ENCODE results near the gene TMEM82. TPM values are rescaled to one million over a fixed set of nuclear protein-coding genes. Genes with fewer than 3 reads are reported as not detected.

Gene TMEM82
- total RNA-seq, 1 experiment from 2014 or later: not detected

GRCh38 chr1:15719381-15720120 is 22.7 kb upstream of the TMEM82 start:
- no peak for DNase-seq (ENCODE audit: extremely low read depth, low read depth)

GRCh38 chr1:15720861-15721260 is 21.4 kb upstream of the TMEM82 start:
- no peak for DNase-seq (ENCODE audit: extremely low read depth, low read depth)

DNA sequence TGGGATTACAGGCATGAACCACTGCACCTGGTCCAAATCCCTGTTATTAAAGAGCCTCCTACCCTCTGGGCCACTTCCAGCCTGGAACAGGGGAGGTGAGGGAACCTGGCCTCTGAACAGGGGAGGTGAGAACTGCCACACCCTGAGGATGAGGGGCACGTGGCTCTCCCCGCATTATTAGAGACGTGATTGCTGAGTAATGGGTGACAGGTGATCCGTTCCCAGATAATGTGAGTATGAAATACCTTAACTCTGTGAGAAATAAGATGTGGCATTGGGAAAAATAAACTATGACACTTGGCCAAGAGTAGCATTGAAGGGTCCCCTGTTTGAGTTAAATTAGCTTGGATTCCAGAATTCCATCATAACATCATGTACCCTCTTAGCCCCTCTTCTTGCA is 19.9 kb upstream of the TMEM82 start:
- DNase-seq (ENCODE audit: extremely low read depth, low read depth): no peak

DNA sequence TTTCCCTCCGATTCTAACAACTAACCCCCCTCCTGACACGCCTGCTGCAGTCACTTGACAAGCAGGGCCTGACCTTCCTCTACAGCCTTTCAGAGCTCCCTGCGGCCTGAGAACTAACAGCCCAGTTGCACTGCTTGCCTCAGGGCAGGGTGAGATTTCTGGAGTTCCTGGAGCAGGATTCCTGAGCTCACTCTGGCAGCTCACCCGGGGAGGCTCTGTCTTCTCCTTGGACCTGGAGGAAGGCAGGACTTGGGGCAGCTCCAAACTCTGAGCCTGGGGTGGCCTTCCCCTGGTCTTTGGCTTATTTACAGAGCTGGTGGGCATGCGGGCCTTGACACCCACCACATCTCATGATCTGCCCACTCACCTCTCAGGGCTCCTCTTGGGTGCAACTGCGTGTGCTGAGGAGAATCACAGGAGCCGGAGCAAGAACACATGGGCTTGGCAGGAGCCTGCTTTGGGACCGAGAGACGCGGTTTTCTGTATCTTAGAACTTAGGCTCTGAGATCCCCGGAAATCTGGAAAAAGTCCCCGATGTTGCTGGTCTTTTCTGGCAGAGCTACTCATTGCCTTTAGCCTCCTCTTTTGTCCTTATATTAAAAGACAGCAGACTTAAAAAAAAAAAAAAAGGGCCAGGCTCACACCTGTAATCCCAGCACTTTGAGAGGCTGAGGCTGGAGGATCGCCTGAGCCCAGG is 19.3 kb upstream of the TMEM82 start:
- no peak for DNase-seq (ENCODE audit: extremely low read depth, low read depth)

GRCh38 chr1:15723631-15724246 is 18.6 kb upstream of the TMEM82 start:
- DNase-seq (ENCODE audit: extremely low read depth, low read depth): no peak

GRCh38 chr1:15724949-15725880 is 17.1 kb upstream of the TMEM82 start:
- DNase-seq (ENCODE audit: extremely low read depth, low read depth): no peak

GRCh38 chr1:15726508-15726907 is 15.8 kb upstream of the TMEM82 start:
- no peak for DNase-seq (ENCODE audit: extremely low read depth, low read depth)

- DNase-seq (ENCODE audit: extremely low read depth, low read depth): no peak
Observed at GRCh38 chr1:15727021-15727420, 15.3 kb upstream of the TMEM82 start.

DNA sequence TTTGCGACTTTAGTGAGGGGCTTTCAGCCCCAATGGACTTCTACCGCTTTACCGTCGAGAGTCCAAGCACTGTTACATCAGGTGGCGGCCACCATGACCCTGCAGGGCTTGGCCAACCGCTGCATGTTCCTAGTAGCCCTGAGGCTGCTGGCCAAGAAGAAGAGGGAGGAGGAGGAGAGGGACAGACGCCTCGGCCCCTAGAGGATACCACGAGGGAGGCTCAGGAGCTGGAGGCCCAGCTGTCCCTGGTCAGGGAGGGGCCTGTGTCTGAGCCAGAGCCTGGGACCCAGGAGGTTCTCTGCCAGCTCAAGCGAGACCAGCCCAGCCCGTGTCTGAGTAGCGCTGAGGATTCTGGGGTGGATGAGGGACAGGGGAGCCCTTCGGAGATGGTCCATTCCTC is 14.9 kb upstream of the TMEM82 start:
- no peak for DNase-seq (ENCODE audit: extremely low read depth, low read depth)

- no peak for DNase-seq (ENCODE audit: extremely low read depth, low read depth)
Observed at GRCh38 chr1:15727866-15728534, 14.3 kb upstream of the TMEM82 start.

- DNase-seq (ENCODE audit: extremely low read depth, low read depth): no peak
Observed at GRCh38 chr1:15728937-15729657, 13.2 kb upstream of the TMEM82 start.

- DNase-seq (ENCODE audit: extremely low read depth, low read depth): no peak
Observed at GRCh38 chr1:15730423-15730822, 11.9 kb upstream of the TMEM82 start.

GRCh38 chr1:15730936-15731335 is 11.4 kb upstream of the TMEM82 start:
- DNase-seq (ENCODE audit: extremely low read depth, low read depth): no peak

DNA sequence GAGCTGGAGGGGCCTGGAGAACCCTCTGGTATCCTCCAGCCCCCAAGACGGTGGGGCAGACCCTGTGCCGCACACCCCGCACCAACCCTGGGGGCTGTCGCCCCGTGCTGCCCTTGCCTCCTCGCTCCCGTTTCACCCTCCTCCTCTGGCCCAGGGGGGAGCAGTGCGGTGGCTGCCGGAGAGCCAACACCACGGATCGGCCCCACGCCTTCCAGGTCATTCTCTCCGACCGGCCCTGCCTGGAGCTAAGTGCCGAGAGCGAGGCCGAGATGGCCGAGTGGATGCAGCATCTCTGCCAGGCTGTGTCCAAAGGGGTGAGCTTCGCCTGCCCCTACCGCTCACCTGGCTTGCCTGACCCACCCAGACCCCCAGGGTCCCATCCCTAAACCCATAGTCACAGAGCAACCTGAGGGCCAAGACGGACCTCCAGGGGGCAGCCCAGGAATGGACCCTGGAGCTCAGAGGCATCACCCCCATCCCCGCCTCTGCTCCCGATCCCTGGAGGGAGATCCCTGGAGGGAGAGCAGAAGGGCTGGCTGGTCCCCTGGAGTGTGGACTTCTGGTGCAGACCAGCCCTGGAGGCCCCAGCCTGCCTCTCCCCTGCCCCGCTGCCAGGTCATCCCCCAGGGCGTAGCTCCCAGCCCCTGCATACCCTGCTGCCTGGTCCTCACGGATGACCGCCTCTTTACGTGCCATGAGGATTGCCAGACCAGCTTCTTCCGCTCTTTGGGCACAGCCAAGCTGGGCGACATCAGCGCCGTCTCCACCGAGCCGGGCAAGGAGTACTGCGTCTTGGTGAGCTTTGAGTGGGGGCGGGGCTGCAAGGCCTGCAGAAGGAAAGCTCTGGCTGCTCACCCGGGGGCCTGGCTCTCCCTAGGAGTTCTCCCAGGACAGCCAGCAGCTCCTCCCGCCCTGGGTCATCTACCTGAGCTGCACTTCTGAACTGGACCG is 10.3 kb upstream of the TMEM82 start:
- DNase-seq (ENCODE audit: extremely low read depth, low read depth): no peak

DNA sequence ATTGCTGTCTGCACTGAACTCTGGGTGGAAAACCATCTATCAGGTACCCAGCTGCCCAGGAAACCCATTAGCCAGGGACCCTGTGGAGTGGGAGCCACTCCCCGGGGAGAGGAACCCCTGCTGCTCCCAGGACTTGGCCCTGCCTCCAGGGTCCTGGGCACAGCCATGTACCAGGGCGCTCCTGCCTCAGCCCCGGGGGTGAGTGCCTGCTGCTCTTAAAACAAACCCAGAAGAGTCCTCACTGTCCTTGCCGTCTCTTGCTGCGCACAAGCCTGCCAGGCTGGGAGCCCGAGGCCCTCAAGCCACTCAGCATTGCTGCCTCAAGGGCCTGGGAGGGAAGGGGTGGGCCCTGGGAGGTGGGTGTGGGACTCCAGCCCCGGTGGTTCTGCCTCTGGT is 9.6 kb upstream of the TMEM82 start:
- no peak for DNase-seq (ENCODE audit: extremely low read depth, low read depth)

DNA sequence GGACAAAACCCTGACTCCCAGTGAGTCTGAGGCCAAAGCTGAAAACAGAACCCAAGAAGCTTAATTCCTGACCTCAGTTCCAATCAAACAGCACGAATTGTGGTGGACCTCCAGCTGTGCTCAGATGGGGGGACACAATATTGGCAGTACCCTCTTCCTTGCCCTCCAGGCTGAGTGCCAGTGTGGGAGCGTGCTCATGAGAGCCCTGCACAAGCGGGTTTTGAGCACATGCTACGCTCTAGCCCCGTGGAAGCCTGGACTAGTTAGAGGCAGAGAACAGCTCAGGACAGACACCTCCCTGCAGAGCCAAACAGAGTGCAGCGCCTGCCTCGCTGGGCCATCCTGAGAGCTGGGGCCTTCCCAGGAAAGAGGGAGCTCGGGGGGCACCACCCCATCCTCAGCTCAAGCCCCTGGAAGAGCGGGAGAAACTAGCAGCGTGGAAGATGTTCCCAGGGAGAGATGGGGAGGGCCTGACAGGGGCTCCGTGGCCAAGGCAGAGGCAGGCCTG is 9.0 kb upstream of the TMEM82 start:
- no peak for DNase-seq (ENCODE audit: extremely low read depth, low read depth)

DNA sequence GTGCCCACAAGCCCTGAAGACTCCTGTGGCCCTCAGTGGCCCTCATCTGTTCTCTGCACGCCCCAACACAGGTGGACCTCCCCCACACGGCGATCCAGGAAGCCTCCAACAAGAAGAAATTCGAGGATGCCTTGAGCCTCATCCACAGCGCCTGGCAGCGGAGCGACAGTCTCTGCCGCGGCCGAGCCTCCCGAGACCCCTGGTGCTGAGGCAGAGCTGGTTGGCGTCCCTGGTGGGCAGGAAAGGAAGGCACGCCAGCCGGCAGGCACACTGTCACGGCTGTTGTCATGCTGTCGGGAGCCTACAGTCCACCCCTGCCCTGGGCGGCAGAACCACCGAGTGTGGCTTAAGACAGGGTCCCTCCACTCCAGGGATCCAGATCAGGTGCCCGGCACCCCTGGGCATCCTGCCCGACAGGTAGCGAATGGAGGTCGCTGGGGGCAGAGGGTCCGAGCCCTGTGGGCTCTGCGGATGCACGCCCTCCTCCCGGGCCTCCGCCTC is 8.5 kb upstream of the TMEM82 start:
- DNase-seq (ENCODE audit: extremely low read depth, low read depth): no peak

DNA sequence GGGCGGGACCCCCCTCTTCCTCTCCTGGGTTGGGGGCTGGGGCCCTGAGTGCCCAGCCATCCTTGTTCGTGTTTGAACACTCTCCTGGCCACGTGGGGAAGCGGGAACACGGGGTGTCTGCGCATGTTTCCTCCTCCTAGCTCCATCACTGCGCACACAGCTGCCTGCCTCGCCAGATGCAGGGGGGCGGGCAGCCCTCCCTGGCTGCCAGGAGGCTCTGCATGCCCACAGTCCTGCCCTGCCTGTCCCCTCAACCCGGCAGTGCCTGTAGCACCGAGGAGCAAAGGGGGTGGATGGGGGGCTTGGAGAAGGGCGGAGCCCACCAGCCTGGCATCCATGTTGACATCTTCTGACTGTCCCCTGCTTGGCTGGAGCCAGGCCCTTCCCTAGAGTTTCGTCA is 8.0 kb upstream of the TMEM82 start:
- no peak for DNase-seq (ENCODE audit: extremely low read depth, low read depth)
